Measurements from ENCODE around the gene SLC4A9.
"Not testable (repeated sequence)": the region's sequence is repeated elsewhere in the genome, so short reads cannot be mapped to it uniquely, and the experiment has no call there.

The SLC4A9 gene

GRCh38 chr5:140420226-140420570 lies 60.2 kb downstream of the SLC4A9 start:
- no peak for DNase-seq (ENCODE audit: low read depth)

GRCh38 chr5:140420665-140421361 lies 60.8 kb downstream of the SLC4A9 start:
- in situ Hi-C loops (cut with HindIII; ENCODE audit: low sequenced_read_pairs): no loop called here
- no peak for TF ChIP-seq CTCF (IDR thresholded peaks at IDR 0.05; ENCODE audit: low read depth, low read length, missing control alignments)
- H3K4me3 ChIP-seq (ENCODE audit: low read depth, low read length): no peak overlapping the region
- no peak for DNase-seq (ENCODE audit: low read depth)

More at GRCh38 chr5:140420226-140420570, 60.2 kb downstream of the SLC4A9 start:
- no peak for TF ChIP-seq CTCF (IDR thresholded peaks at IDR 0.05; ENCODE audit: low read depth, low read length, missing control alignments)
- H3K4me3 ChIP-seq (ENCODE audit: low read depth, low read length): no peak overlapping the region
- in situ Hi-C loops (cut with HindIII; ENCODE audit: low sequenced_read_pairs): no loop called here

GRCh38 chr5:140421375-140421774 lies 61.4 kb downstream of the SLC4A9 start:
- H3K4me3 ChIP-seq (ENCODE audit: low read depth, low read length); DNase-seq (ENCODE audit: low read depth); in situ Hi-C loops (cut with HindIII; ENCODE audit: low sequenced_read_pairs): not testable (repeated sequence)

- no peak overlapping the region for H3K4me3 ChIP-seq (ENCODE audit: low read depth, low read length)
- no peak for TF ChIP-seq CTCF (IDR thresholded peaks at IDR 0.05; ENCODE audit: low read depth, low read length, missing control alignments)
- in situ Hi-C loops (cut with HindIII; ENCODE audit: low sequenced_read_pairs): no loop called here
- DNase-seq (ENCODE audit: low read depth): no peak
Observed at GRCh38 chr5:140423609-140424008, 63.6 kb downstream of the SLC4A9 start.

GRCh38 chr5:140424135-140424534 lies 64.1 kb downstream of the SLC4A9 start:
- DNase-seq (ENCODE audit: low read depth): no peak
- in situ Hi-C loops (cut with HindIII; ENCODE audit: low sequenced_read_pairs): no loop called here
- no peak overlapping the region for H3K4me3 ChIP-seq (ENCODE audit: low read depth, low read length)
- no peak for TF ChIP-seq CTCF (IDR thresholded peaks at IDR 0.05; ENCODE audit: low read depth, low read length, missing control alignments)

All from astrocyte of the cerebellum (primary cell).